SK-N-SH treated with all-trans-retinoic acid at 6 μM for 48 hours (cell line): ENCODE measurements around the gene HEPHL1.

ENCODE experiments used
- ATAC-seq: fragments of 200-7000 bp; cut with Tn5 transposase; 3 replicates; pipeline ENCODE4 v1.9.1; 2020; ENCODE audit warnings: mild to moderate bottlenecking, moderate library complexity
- ARNTL ChIP-seq: fragments of 450-650 bp; formaldehyde crosslinking; IDR thresholded peaks from 2 replicates; pipeline ENCODE4 v1.5.0; 2020; ENCODE audit warnings: low read depth, mild to moderate bottlenecking, moderate library complexity, borderline replicate concordance
- BACH2 ChIP-seq: fragments of 250-450 bp; sonication (Bioruptor Pico); IDR thresholded peaks from 2 replicates; pipeline ENCODE4 v1.9.0; 2021; ENCODE audit warnings: mild to moderate bottlenecking, borderline replicate concordance
- CSDC2 ChIP-seq: fragments of 250-450 bp; sonication (Bioruptor Pico); IDR thresholded peaks from 2 replicates; pipeline ENCODE4 v1.5.0; 2020; ENCODE audit warnings: mild to moderate bottlenecking, moderate library complexity
- ESRRG ChIP-seq: fragments of 250-450 bp; sonication (Bioruptor Pico); IDR thresholded peaks from 2 replicates; pipeline ENCODE4 v1.6.1; 2021; ENCODE audit warnings: mild to moderate bottlenecking
- GLIS3 ChIP-seq: fragments of 250-450 bp; sonication (Bioruptor Pico); IDR thresholded peaks from 2 replicates; pipeline ENCODE4 v1.5.0; 2020; ENCODE audit warnings: mild to moderate bottlenecking, moderate library complexity
- ISL1 ChIP-seq: fragments of 250-450 bp; sonication (Bioruptor Pico); IDR thresholded peaks from 2 replicates; pipeline ENCODE4 v2.1.2; 2022; ENCODE audit warnings: mild to moderate bottlenecking, moderate library complexity
- PPARA ChIP-seq: fragments of 250-450 bp; sonication (Bioruptor Pico); IDR thresholded peaks from 2 replicates; pipeline ENCODE4 v1.5.0; 2020; ENCODE audit warnings: mild to moderate bottlenecking, borderline replicate concordance
- RARB ChIP-seq: fragments of 250-450 bp; sonication (Bioruptor Pico); IDR thresholded peaks from 2 replicates; pipeline ENCODE4 v1.8.0; 2021; ENCODE audit warnings: mild to moderate bottlenecking, moderate library complexity
- SNAI2 ChIP-seq: fragments of 250-450 bp; sonication (Bioruptor Pico); IDR thresholded peaks from 2 replicates; pipeline ENCODE4 v1.5.0; 2020; ENCODE audit warnings: mild to moderate bottlenecking, moderate library complexity
- TCF4 ChIP-seq: fragments of 250-450 bp; sonication (Bioruptor Pico); IDR thresholded peaks from 2 replicates; pipeline ENCODE4 v1.8.0; 2021; ENCODE audit warnings: mild to moderate bottlenecking, moderate library complexity, borderline replicate concordance
- TOX ChIP-seq: fragments of 250-450 bp; sonication (Bioruptor Pico); IDR thresholded peaks from 2 replicates; pipeline ENCODE4 v1.8.0; 2021; ENCODE audit warnings: mild to moderate bottlenecking, moderate library complexity, borderline replicate concordance
- ZC3H10 ChIP-seq: fragments of 250-450 bp; sonication (Bioruptor Pico); IDR thresholded peaks from 2 replicates; pipeline ENCODE4 v1.5.1; 2021; ENCODE audit warnings: mild to moderate bottlenecking, moderate library complexity
- ZFP3 ChIP-seq: fragments of 250-450 bp; sonication (Bioruptor Pico); IDR thresholded peaks from 2 replicates; pipeline ENCODE4 v1.5.0; 2020; ENCODE audit warnings: mild to moderate bottlenecking, moderate library complexity
- ZFP30 ChIP-seq: fragments of 450-650 bp; formaldehyde crosslinking; IDR thresholded peaks from 2 replicates; pipeline ENCODE4 v1.5.0; 2022; ENCODE audit warnings: mild to moderate bottlenecking, moderate library complexity
- ZNF565 ChIP-seq: fragments of 450-650 bp; formaldehyde crosslinking; conservative IDR thresholded peaks from 2 replicates; pipeline ENCODE4 v1.5.0; 2020; ENCODE audit warnings: low read depth, mild to moderate bottlenecking, moderate library complexity
- ZNF70 ChIP-seq: fragments of 450-650 bp; formaldehyde crosslinking; IDR thresholded peaks from 2 replicates; pipeline ENCODE4 v1.5.0; 2020; ENCODE audit warnings: mild to moderate bottlenecking, moderate library complexity
- ZNF8 ChIP-seq: fragments of 450-650 bp; formaldehyde crosslinking; IDR thresholded peaks from 2 replicates; pipeline ENCODE4 v1.5.0; 2020; ENCODE audit warnings: mild to moderate bottlenecking, moderate library complexity
- TF ChIP-seq, protein P1 (sequence below): fragments of 250-450 bp; sonication (Bioruptor Pico); IDR thresholded peaks from 2 replicates; pipeline ENCODE4 v1.5.1; 2020; ENCODE audit warnings: low read depth, mild to moderate bottlenecking, moderate library complexity
- TF ChIP-seq, protein P2 (sequence below): fragments of 250-450 bp; sonication (Bioruptor Pico); IDR thresholded peaks from 2 replicates; pipeline ENCODE4 v1.8.0; 2021; ENCODE audit warnings: low read depth, mild to moderate bottlenecking, moderate library complexity, borderline replicate concordance
- TF ChIP-seq, protein P3 (sequence below): fragments of 250-450 bp; sonication (Bioruptor Pico); IDR thresholded peaks from 2 replicates; pipeline ENCODE4 v1.5.1; 2021; ENCODE audit warnings: mild to moderate bottlenecking, moderate library complexity
- TF ChIP-seq, protein P4 (sequence below): fragments of 250-450 bp; sonication (Bioruptor Pico); IDR thresholded peaks from 2 replicates; pipeline ENCODE4 v1.8.0; 2020; ENCODE audit warnings: mild to moderate bottlenecking, moderate library complexity, borderline replicate concordance
- TF ChIP-seq, protein P5 (sequence below): fragments of 250-450 bp; sonication (Bioruptor Pico); IDR thresholded peaks from 2 replicates; pipeline ENCODE4 v1.5.0; 2020; ENCODE audit warnings: mild to moderate bottlenecking, moderate library complexity

The HEPHL1 gene

DNA sequence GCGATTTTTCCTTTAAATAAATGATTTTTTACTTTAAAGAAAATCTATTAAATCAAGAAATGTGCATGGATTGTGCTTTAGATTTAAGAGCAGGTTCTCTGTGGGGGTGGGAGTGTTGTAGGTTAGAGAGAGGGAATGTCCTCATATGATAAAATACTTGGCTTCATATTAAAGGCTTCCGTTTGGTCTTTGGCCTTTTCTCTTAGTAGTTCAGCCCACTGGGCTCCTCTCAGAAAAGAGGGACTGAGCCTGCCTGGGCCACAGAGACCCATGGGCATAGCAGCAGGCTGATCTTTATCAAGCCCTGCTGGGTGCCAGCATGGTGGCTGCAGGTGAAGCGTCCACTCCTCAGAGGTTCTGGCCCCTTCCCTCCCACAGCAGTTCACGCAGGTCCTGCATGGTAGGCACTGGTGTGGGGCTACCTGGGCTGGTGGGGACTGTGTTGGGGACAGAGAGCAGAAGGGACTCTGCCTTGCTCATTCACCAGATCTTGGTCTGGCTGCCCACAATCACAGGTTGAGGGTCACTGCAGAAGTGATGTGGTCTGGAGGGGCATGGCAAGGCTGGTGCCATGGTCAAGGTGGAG lies 111.8 kb downstream of the HEPHL1 start:
- ATAC-seq = no peak
- TF ChIP-seq ISL1 (CRISPR knock-in tag) (no peak), ZNF565 (no peak), RARB (CRISPR knock-in tag) (no peak)
- TF ChIP-seq, all 23 proteins: peak for 0

DNA sequence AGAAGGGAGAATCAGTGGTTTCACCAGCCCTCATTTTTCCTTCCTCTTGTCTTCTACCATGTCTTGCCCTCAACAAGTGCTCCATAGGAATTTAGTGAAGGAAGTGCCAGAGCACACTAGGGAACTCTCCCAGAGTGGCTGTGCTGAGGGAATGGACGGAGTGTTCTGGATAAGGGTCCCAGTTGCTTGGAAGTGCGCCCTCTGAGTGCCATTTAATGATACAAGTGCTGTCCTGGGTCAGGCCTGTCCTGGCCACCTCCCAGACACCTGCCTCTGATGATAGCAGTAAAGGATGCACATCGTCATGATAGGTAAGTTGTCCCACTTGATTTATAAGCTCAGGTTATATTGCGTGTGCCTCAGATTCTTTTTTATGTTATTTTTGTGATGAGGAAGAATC lies 112.6 kb downstream of the HEPHL1 start:
- no peak for TF ChIP-seq SNAI2
- TF ChIP-seq, protein P1, sequence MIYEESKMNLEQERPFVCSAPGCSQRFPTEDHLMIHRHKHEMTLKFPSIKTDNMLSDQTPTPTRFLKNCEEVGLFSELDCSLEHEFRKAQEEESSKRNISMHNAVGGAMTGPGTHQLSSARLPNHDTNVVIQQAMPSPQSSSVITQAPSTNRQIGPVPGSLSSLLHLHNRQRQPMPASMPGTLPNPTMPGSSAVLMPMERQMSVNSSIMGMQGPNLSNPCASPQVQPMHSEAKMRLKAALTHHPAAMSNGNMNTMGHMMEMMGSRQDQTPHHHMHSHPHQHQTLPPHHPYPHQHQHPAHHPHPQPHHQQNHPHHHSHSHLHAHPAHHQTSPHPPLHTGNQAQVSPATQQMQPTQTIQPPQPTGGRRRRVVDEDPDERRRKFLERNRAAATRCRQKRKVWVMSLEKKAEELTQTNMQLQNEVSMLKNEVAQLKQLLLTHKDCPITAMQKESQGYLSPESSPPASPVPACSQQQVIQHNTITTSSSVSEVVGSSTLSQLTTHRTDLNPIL = no peak
- no peak for ATAC-seq

DNA sequence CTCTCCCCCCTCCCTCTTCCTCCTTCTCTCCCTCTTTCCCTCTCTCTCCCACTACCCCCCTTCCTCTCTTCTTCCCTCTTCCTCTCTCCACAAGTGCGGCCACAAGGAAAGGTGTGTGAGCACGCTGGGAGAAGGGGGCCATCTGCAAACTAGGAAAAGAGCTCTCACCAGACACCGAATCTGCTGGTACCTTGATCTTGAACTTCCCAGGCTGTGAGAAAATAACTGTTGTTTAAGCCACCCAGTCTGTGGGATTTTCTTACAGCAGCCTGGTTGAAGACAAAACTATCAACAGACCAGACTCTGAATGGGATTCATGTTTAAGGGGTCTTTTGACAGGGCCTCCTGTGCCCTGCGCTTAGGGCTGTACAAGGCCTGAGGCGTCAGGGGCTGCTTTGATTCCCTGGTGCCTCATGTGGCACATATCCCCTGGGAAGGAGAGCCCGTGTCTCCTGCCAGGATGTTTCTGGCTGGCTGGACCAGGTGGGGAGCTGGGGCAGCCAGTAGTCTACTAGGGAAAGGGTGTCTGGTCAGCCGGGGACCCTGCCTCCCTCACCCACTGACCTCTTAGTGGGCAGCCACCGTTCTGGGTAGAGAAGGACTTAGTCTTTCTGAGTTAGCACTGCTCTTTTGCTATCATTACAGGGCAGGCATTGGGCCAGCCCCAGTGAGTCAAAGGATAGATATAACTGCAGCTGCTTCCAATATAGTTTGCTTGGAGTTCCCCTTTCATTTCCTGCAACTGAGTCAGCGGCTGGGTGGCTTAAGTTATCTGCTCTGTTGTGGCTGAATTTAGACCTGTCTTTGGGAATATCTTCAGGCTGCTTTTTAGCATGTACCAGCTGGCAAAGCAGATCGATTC lies 113.7 kb downstream of the HEPHL1 start:
- no peak for TF ChIP-seq ESRRG (CRISPR knock-in tag)
- no peak for TF ChIP-seq GLIS3 (CRISPR knock-in tag)
- TF ChIP-seq TCF4 = no peak
- TF ChIP-seq, protein P2, sequence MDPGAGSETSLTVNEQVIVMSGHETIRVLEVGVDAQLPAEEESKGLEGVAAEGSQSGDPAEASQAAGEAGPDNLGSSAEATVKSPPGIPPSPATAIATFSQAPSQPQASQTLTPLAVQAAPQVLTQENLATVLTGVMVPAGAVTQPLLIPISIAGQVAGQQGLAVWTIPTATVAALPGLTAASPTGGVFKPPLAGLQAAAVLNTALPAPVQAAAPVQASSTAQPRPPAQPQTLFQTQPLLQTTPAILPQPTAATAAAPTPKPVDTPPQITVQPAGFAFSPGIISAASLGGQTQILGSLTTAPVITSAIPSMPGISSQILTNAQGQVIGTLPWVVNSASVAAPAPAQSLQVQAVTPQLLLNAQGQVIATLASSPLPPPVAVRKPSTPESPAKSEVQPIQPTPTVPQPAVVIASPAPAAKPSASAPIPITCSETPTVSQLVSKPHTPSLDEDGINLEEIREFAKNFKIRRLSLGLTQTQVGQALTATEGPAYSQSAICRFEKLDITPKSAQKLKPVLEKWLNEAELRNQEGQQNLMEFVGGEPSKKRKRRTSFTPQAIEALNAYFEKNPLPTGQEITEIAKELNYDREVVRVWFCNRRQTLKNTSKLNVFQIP (CRISPR knock-in tag) = no peak
- no peak for TF ChIP-seq ZC3H10 (CRISPR knock-in tag)
- TF ChIP-seq, protein P3, sequence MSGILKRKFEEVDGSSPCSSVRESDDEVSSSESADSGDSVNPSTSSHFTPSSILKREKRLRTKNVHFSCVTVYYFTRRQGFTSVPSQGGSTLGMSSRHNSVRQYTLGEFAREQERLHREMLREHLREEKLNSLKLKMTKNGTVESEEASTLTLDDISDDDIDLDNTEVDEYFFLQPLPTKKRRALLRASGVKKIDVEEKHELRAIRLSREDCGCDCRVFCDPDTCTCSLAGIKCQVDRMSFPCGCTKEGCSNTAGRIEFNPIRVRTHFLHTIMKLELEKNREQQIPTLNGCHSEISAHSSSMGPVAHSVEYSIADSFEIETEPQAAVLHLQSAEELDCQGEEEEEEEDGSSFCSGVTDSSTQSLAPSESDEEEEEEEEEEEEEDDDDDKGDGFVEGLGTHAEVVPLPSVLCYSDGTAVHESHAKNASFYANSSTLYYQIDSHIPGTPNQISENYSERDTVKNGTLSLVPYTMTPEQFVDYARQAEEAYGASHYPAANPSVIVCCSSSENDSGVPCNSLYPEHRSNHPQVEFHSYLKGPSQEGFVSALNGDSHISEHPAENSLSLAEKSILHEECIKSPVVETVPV (CRISPR knock-in tag) = no peak
- no peak; the same call in 1 of the 2 replicates for TF ChIP-seq CSDC2
- no peak for TF ChIP-seq TOX (CRISPR knock-in tag)
- no peak for TF ChIP-seq ZFP30 (CRISPR knock-in tag)
- TF ChIP-seq ZNF8 (CRISPR knock-in tag) = no peak
- no peak for TF ChIP-seq ZNF70 (CRISPR knock-in tag)
- TF ChIP-seq SNAI2 = no peak
- no peak for TF ChIP-seq BACH2
- TF ChIP-seq PPARA (CRISPR knock-in tag) = no peak
- TF ChIP-seq, protein P4, sequence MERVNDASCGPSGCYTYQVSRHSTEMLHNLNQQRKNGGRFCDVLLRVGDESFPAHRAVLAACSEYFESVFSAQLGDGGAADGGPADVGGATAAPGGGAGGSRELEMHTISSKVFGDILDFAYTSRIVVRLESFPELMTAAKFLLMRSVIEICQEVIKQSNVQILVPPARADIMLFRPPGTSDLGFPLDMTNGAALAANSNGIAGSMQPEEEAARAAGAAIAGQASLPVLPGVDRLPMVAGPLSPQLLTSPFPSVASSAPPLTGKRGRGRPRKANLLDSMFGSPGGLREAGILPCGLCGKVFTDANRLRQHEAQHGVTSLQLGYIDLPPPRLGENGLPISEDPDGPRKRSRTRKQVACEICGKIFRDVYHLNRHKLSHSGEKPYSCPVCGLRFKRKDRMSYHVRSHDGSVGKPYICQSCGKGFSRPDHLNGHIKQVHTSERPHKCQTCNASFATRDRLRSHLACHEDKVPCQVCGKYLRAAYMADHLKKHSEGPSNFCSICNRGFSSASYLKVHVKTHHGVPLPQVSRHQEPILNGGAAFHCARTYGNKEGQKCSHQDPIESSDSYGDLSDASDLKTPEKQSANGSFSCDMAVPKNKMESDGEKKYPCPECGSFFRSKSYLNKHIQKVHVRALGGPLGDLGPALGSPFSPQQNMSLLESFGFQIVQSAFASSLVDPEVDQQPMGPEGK = no peak
- TF ChIP-seq ARNTL (CRISPR knock-in tag) = no peak
- no peak for TF ChIP-seq ZFP3 (CRISPR knock-in tag)
- TF ChIP-seq, protein P1 = no peak
- no peak for TF ChIP-seq ISL1 (CRISPR knock-in tag)
- ATAC-seq = peak; percentile 83

DNA sequence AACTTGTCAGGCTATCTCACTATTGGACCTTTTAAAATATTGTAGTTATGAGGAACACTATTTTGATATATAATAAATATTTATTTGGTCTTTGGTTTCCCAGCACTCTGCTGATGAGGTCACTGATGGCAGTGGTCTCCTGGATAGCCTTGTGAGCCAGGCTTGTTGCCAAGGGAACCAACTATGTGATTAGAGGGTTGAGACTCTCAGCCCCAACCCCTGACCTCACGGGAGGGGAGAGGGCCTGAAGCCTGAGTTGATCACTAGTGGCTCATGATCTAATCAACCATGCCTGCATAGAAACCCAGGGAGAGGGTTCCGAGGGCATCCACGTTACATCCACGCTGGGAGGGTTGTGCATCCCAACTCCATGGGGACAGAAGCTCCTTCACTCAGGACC lies 118.3 kb downstream of the HEPHL1 start:
- ATAC-seq = no peak
- TF ChIP-seq ESRRG (CRISPR knock-in tag) (no peak), TCF4 (no peak), BACH2 (no peak), ZNF565 (no peak), ZC3H10 (CRISPR knock-in tag) (no peak)
- TF ChIP-seq, protein P3 (CRISPR knock-in tag) = no peak
- TF ChIP-seq, protein P5, sequence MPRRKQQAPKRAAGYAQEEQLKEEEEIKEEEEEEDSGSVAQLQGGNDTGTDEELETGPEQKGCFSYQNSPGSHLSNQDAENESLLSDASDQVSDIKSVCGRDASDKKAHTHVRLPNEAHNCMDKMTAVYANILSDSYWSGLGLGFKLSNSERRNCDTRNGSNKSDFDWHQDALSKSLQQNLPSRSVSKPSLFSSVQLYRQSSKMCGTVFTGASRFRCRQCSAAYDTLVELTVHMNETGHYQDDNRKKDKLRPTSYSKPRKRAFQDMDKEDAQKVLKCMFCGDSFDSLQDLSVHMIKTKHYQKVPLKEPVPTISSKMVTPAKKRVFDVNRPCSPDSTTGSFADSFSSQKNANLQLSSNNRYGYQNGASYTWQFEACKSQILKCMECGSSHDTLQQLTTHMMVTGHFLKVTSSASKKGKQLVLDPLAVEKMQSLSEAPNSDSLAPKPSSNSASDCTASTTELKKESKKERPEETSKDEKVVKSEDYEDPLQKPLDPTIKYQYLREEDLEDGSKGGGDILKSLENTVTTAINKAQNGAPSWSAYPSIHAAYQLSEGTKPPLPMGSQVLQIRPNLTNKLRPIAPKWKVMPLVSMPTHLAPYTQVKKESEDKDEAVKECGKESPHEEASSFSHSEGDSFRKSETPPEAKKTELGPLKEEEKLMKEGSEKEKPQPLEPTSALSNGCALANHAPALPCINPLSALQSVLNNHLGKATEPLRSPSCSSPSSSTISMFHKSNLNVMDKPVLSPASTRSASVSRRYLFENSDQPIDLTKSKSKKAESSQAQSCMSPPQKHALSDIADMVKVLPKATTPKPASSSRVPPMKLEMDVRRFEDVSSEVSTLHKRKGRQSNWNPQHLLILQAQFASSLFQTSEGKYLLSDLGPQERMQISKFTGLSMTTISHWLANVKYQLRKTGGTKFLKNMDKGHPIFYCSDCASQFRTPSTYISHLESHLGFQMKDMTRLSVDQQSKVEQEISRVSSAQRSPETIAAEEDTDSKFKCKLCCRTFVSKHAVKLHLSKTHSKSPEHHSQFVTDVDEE (CRISPR knock-in tag) = no peak
- TF ChIP-seq, protein P2 (CRISPR knock-in tag) = no peak
